Right renal cortex interstitium (tissue), 3 donors: ENCODE results near the gene MARK3. TPM values are rescaled to one million over a fixed set of nuclear protein-coding genes. Genes with fewer than 3 reads are reported as not detected.
"Not testable (repeated sequence)": the region's sequence is repeated elsewhere in the genome, so short reads cannot be mapped to it uniquely, and the experiment has no call there.

Experiments
- DNase-seq, 3 donors: peaks; one replicate each; pipeline ENCODE4 v3.0.0-alpha.2; 2013; ENCODE audit warnings: low read depth in 3 of 3, low spot score in 2 of 3
- polyA plus RNA-seq, 3 donors: library from polyadenylated mRNA; unstranded; fragments of 120-200 nt; gene quantifications; one replicate each; pipeline ENCODE4 v1.2.1, GENCODE V29; 2013; ENCODE audit not compliant: insufficient read length in 3 of 3

The MARK3 gene
- 10 to 100 TPM; 87.3 to 99.0 (median 97.8) TPM for polyA plus RNA-seq

GRCh38 chr14:103385152-103385928 lies at the start of gene MARK3:
Gene MARK3 (plus strand): TSS chr14:103385415. CDS start chr14:103386030, 615 bp downstream.
- DNase-seq: peak; percentile 86 to 92 (median 90)

DNA sequence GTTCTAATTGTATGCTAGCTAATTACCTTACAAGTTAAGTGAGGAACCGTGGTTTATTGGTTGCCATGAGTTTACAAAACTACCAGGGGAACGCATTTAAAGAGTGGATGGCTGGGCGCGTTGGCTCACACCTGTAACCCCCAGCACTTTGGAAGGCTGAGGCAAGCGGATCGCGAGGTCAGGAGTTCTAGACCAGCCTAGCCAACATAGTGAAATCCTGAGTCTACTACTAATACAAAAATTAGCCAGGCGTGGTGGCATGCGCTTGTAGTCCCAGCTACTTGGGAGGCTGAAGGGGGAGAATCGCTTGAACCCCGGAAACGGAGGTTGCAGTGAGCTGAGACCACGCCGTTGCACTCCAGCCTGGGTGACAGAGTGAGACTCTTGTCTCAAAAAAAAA lies 49.0 kb upstream of the MARK3 start:
- DNase-seq: no peak

DNA sequence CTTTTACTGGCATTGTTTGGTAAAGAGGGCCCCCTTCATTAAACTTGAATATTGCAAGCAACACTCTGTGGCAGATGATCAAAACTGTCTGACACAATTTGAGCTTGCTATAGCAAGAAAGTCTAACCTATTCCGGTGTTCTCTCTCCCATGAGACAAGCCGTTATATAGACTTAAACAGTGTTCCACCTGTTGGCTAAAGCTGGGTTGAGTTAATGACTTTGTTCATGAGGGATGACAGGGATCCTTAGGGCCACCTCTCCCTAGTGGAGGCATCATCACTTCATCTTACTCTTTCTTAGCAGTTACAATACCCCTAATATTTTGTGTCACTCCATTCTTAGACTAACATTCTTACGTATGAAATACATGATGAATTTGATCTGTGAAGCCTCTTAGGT lies 47.4 kb upstream of the MARK3 start:
- no peak for DNase-seq

DNA sequence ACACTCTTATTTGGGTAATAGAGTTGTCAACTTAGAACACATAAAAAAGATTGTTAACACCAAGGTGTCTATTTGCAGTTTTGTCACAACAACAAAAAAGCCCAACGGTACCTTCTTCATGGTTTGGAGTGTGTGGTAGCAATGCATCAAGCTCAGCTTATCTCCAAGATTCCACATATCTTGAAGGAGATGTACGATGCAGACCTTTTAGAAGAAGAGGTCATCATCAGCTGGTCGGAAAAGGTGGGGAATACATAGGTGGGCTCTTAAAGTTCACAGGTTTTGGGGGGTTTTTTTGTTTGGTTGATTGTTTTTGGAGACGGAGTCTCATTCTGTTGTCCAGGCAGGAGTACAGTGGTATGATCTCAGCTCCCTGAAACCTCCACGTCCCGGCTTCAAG lies 45.7 kb upstream of the MARK3 start:
- no peak for DNase-seq

DNA sequence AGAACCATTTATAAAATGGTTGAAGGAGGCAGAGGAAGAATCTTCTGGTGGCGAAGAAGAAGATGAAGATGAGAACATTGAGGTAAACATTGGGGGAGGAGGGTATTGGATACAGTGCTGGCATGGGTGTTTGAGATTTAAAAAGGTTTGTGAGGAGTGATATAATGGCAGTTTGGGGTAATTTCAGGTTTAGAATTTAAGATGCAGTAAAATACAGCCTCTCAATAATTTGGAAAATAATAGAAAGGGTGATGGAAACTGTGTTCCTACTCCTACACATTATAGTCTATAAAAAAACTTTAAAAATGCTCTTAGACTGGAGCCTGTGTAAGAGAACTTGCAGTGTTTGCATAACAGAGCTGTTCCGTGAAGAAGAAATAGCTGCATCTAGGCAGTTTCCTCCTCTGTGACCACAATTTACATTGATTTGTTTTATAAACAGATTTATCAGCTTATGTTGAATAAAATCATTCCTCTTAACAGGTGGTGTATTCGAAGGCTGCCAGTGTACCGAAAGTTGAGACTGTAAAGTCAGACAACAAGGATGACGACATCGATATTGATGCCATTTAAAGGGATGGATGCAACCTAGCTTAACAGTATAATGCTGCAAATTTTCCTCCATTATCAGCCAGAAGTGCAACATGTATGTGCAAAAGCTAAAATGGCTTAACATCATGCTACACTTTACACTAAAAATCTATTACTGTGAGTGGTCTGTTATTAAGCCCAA lies 44.6 kb upstream of the MARK3 start:
- DNase-seq: no peak

DNA sequence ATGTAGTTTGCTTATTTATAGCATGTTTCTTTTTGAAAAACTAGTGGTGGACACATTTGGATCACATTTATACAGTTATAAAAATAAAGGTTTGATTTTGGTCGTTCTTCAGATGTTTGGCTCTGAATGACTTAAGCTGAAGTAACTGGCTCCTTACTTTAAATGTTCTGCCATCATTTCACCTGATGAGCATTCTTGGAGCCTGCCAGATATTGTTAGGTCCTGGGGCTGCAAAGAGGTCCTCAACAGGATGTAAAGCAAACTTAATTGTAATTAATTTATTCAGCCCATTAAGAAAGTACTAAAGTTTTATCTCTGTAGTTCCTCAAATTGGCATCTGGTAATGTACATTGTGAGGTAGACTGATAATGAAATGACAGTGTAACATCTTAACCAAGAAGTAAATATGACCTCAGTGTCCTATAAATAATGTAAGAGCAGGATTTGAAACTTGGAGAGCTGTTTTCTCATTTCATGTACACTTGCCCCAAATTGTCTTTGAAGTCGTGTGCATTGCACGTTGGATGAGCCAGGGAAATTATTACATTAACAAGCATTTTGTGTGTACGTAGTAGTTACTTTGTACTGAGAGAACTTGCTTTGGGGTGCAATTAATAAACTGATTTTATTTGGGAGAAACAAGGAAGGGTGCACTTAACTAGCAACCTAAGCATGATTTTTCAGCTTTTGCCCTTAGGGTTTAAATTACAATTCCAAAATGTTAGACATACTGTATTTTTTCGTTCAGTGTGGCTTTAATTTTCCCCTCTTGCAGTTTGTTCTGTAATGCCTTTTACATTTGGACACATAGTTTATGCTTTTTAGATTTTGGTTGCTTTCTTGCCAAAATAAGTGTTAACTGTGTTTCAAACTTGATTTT lies 43.7 kb upstream of the MARK3 start:
- DNase-seq: no peak

DNA sequence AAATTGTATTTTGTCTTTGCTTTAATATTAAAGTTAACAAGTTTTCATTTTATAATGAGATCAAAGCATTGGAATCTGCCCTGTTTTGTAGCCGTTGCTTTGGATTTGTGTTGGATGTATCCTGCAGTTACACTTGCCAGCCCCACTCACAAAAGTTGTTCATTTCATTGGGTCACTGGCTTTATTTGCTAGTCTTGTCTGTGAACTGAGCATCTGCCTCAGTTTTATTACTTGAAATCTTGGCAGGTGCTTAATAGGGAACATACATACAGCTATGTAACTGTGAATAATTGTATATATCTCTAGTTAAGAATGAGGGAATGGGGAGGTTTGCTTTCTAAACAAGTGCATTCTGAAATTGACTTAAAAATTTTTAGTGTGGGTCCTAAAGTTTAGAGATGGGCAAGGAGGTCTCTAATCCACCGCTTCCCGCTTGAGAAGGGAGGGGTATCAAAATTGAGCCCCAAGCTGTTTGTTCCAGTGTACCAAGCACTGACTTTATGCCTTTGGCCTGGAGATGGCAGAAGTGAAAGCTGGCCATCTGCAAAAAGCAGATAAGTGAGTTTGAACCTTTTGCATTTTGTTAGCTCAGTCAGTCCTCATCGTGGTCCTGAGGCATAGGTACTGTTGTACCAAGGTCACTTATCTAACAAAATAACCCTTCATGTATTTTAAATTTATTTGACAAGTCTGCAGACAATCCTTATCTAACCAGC lies 41.9 kb upstream of the MARK3 start:
- DNase-seq: no peak

- DNase-seq: no peak
These were observed 41.1 kb upstream of the MARK3 start for GRCh38 chr14:103343905-103344797.

GRCh38 chr14:103346286-103346685 lies 38.9 kb upstream of the MARK3 start:
- no peak for DNase-seq

DNA sequence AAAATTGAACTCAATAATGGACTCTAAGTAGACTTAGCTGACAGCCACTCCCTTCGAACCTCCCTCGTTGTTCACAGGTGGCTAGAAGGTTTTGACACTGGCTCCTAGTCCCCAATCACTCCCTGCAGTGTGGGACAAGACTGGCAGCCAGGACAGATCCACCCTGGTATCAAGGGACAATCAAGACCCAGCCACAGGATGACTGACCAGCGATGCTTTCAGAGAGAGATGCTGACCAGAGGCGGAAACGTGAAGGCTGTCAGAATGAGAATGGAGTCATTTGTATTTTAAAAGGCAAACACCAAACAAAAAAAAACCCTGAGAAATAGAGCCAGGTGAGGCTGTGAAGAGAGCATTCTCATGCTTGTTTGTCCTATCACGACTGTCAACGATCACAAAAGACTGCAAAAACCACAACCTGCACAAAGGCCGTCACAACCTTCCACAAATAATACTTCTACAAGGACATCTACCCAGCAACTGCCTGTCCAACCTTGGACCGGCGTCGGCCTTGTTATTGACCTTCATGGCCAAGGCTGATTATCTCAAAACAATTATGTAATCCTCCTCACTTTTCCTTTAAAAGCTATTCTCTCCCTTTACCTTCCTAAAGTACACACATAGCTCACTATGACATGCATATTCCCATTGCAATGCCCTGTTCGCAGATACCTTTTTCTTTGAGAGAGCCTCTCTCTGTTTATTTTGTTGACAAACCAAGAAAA lies 38.0 kb upstream of the MARK3 start:
- DNase-seq: no peak

- DNase-seq: no peak
These were observed 37.1 kb upstream of the MARK3 start for GRCh38 chr14:103348154-103348553.

- DNase-seq: no peak
These were observed 35.2 kb upstream of the MARK3 start for GRCh38 chr14:103349982-103350381.

GRCh38 chr14:103353362-103353761 lies 31.9 kb upstream of the MARK3 start:
- DNase-seq: no peak

DNA sequence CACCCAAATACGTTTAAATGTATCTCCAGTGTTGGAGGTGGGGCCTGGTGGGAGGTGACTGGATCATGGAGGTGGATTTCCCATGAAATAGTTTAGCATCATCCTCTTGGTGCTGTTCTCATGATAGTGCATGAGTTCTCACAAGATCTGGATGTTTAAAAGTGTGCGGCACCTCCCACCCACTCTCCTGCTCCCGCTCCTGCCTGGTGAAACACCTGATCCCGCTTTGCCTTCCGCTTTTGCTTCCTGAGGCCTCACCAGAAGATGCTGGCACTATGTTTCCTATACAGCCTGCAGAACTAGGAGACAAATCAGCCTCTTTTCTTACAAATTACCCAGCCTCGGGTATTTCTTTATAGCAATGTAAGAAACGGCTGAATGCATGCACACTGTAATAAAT lies 31.1 kb upstream of the MARK3 start:
- DNase-seq: no peak

DNA sequence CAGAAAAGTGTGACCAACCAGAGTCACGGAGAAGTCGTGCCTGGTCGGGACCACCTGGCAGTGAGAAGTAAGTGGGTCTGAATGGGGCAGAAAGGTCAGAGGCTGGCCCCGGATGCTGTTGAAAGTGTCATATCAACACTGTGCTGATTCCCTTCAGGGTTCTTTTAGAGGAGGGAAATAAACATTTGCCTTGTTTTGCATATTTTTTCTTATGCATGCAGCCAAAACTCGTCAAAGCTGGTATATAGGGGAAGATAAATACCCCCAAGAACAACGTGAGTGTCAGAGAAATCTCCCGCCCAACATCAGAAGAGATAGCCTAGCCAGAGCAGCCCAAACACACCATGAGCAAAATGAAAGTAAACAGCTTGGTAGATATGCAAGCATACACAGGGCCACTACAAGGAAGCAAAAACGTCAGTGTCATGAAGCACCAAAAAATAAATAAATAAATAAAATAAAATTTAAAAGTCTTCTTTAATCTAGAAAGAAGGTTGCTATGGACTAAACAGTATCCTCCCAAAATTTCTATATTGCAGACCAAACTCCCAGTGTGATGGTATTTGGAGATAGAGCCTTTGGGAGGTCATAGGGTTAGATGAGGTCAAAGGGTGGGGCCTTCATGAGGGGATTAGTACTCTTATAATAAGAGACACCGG lies 29.1 kb upstream of the MARK3 start:
- DNase-seq: no peak

GRCh38 chr14:103357552-103357951 lies 27.7 kb upstream of the MARK3 start:
- not testable (repeated sequence) for DNase-seq

GRCh38 chr14:103360548-103360947 lies 24.7 kb upstream of the MARK3 start:
- no peak for DNase-seq

- no peak for DNase-seq
These were observed 23.3 kb upstream of the MARK3 start for GRCh38 chr14:103361867-103362266.
